ENCODE data around the gene IQCE.

Gene IQCE

GRCh38 chr7:2641406-2642393 is 82.9 kb downstream of the IQCE start:
- peak in 55 of 58 donors; percentile 36 to 91 (median 75) for DNase-seq

GRCh38 chr7:2643386-2644219 is 84.8 kb downstream of the IQCE start:
- peak in 3 of 58 donors; percentile 20 to 38 (median 25) for DNase-seq

GRCh38 chr7:2644220-2644561 is 85.4 kb downstream of the IQCE start:
- DNase-seq: no peak

GRCh38 chr7:2644562-2645273 is 85.9 kb downstream of the IQCE start:
- DNase-seq: no peak

- DNase-seq: peak in 1 of 58 donors; percentile 43
These were observed 86.6 kb downstream of the IQCE start for GRCh38 chr7:2645274-2645868.

GRCh38 chr7:2646336-2646679 is 87.5 kb downstream of the IQCE start:
- DNase-seq: no peak

- DNase-seq: no peak
These were observed 88.1 kb downstream of the IQCE start for GRCh38 chr7:2646680-2647571.

GRCh38 chr7:2647594-2648172 is 88.9 kb downstream of the IQCE start:
- no peak for DNase-seq

GRCh38 chr7:2649139-2649838 is 90.5 kb downstream of the IQCE start:
- no peak for DNase-seq

- no peak for DNase-seq
These were observed 91.2 kb downstream of the IQCE start for GRCh38 chr7:2649991-2650390.

GRCh38 chr7:2650451-2650850 is 91.7 kb downstream of the IQCE start:
- no peak for DNase-seq

GRCh38 chr7:2651336-2651735 is 92.6 kb downstream of the IQCE start:
- no peak for DNase-seq

GRCh38 chr7:2651847-2652735 is 93.3 kb downstream of the IQCE start:
- no peak for DNase-seq

GRCh38 chr7:2652736-2653060 is 93.9 kb downstream of the IQCE start:
- DNase-seq: no peak

GRCh38 chr7:2654059-2654458 is 95.3 kb downstream of the IQCE start:
- no peak for DNase-seq

GRCh38 chr7:2655870-2656614 is 97.3 kb downstream of the IQCE start:
- DNase-seq: no peak

GRCh38 chr7:2657208-2657607 is 98.4 kb downstream of the IQCE start:
- no peak for DNase-seq
